ENCODE measurements around the gene NCF4. TPM values are rescaled to one million over a fixed set of nuclear protein-coding genes. Genes with fewer than 3 reads are reported as not detected.

NCF4 gene
- total RNA-seq, 1 donor from 2014 or later = not detected

DNA sequence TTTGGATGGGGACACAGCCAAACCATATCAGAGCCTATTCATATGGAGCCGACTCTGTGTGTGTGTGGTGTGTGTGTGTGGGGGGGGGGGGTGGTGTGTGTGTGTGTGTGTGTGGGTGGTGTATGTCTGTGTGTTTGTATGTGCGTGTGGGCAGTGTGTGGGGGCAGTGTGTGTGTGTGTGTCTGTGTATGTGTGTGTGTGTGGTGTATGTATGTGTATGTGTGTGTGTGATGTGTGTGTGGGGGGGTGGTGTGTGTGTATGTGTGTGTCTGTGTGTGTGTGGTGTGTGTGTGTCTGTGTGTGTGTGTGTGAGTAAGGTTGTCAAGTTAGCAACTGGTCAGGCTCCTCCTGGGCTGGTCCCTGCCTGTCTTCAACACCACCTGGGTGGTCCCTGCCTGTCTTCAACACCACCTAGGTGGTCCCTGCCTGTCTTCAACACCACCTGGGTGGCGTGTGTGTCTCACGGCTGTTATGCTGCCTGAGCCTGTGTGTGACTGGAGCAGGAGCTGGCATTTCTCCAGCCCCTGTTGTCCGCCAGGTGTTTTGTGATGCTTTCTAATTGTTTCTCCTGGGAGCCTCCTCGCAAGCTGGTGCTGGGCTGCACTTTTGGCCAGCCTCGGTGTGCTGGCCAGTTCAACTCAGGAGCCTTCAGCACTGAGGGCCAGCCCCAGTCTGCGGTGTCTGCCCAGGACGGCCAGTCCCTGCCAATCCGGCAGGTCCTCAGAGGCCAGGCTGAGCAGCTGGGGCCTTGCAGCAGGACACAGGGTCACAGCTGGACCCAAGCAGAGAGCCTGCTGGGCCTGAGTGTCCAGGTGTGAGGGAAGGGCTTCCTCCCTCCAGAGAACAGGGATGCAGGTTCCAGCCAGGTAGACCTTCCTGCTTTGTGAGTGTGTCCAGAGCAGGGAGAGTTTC lies 22.4 kb upstream of the NCF4 start:
- no peak for DNase-seq (ENCODE audit: low read depth in 2 of 2)

DNA sequence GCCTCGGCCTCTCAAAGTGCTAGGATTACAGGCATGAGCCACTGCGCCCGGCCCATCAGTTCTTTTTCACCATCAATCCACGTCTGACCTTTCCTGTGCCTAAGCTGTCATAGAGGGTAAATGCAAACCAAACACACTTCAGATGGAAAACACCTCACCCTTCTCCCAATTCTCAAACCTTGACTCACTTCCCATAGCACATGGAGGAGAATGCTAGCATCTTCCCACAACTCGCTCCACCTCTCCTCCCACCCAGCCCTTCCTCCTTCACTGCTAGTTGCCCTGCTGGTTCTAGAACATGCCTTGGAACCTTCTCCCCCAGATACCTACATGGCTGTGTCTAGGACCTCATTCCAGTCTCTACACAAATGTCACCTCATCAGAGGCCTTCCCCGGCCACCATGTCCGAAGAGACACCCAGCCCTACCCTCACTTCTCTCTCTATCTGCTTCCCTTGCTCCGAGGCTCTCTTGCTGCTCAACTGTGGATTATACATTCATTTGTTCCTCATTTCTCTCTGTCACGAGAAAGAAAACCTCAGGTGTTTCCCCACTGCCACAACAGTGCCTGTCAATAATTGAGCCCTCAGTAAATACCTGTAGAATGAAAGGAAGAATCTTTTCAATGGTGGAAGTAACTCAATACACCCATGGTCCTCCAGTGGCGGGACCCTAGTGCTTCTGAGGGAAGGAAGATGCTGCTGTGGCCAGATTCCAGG lies 21.3 kb upstream of the NCF4 start:
- DNase-seq (ENCODE audit: low read depth in 2 of 2) = peak in 1 of 2 donors; percentile 86

DNA sequence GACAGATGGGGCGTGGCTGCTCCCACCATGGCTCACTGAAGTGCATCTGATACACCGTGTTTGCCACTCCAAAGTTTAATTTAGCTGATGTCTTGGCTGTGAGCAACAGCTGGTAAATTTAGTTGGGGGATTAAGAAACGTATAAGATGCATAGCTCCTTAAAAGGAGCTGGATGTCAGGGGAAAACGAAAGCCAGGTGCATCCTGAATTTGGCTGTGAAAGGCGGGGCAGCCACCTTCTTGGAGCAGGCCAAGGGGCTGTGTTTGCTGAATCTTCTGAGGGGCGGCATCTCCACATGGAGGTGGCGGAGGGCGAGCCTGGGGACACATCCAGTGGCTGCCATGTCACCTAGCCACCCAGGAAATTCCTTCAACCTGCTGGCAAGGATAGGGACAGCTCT lies 20.7 kb upstream of the NCF4 start:
- DNase-seq (ENCODE audit: low read depth in 2 of 2) = peak in 1 of 2 donors; percentile 28

DNA sequence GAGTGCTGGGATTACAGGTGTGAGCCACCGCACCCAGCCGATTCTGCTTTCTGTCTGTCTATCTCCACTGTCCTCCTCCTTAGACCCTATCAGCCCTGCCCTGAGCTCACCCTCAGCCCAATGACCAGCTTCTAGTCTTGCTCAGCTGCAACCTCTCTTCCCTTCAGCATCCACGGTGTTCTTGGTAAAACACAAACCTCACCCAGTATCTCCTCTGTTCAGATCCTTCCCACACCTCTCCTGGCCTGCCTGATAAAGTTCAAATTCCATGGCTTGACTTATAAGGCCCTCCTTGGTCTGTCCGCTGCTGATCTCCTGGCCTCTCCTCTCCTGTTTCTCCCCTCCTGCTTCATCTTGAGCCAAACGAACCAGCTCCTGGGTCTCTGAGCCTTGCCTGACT lies 14.5 kb upstream of the NCF4 start:
- DNase-seq (ENCODE audit: low read depth in 2 of 2) = no peak

DNA sequence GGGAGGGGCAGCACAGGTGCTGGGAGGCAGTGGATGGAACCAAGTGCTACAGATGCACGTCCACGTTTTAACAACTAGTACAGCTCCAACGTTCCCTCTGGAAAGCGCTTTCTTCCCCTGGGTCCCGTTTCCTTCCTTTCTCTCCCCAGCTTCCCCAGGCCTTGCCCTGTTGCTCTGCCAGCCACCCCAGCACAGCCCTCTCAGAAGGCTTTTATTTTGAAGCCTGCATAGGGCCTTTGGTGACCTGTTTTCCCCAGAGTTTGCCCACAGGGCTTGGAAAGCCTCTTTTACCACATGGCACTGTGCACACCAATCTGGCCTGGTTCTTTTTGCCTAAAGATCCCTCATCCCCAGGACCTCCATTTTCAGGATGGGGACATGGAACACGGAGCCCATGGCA lies 13.9 kb upstream of the NCF4 start:
- no peak for DNase-seq (ENCODE audit: low read depth in 2 of 2)

DNA sequence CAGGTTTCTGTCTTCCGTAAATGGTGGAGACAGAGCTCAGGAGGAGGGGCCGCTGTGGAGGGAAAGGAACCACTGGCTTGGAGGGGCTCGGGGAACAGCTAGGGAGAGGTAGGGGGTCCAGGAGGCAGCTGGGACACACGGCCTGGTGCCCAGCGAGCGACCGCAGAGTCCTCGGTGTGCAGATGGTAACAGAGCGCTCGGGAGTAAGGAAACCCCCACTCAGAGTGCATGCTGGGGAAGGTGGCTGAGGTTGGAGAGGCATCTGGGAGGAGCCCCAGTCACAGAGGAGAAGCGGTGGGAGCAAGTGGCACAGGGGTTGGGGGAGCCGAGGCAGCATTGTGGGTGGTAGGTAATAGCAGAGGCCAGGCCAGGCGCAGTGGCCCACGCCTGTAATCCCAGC lies 10.8 kb upstream of the NCF4 start:
- DNase-seq (ENCODE audit: low read depth in 2 of 2) = no peak

DNA sequence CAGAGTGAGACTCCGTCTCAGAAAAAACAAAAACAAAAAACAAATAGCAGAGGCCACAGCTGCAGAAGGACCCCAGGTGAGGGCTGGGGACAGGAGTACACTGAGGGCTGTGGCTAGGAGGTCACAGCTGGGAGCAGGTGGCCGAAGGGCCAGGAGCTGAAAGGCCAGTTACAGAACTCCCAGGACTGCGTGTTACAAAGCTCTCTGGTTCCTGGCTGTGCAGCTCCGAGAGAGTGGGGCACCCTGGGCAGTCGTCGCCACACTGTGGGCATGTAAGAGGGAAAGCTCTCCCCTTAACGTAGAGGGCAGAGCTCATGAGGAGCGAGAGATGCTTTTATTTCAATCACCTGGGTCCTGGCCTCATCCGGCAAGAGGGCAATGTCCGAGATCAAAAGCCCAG lies 10.1 kb upstream of the NCF4 start:
- no peak for DNase-seq (ENCODE audit: low read depth in 2 of 2)

DNA sequence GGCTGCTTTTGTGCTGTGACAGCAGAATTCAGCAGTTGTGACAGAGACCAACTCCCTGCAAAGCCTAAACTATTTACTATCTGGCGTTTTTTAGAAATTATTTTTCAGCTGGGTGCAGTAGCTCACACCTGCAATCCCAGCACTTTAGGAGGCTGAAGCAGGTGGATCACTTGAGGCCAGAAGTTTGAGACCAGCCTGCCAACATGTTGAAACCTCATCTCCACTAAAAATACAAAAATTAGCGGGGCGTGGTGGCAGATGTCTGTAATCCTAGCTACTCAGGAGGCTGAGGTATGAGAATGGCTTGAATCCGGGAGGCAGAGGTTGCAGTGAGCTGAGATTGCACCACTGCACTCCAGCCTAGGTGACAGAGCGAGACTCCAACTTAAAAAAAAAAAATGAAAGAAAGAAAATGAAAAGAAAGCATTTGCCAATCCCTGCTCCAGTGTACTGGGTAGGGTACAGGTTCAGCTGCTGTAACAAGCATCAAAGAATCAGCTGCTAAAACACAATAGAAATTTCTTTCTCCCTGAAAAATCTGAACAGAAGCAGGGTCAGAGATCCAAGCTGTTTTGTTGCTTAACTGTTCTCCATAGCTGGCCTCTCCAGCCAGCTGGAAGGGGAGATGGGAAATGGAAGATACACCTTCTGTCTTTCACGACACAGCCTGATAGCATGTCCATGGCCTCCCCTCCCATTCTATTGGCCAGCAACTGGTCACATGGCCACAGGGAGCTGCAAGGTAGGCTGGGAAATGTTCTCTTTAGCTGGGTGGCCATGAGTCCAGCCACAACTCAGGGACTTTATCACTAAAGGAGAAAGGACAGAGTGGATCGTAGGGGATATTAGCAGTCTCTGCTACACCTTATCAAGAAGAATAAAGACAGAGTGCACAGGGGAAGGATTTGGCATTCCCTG lies 8.5 kb upstream of the NCF4 start:
- DNase-seq (ENCODE audit: low read depth in 2 of 2) = no peak

DNA sequence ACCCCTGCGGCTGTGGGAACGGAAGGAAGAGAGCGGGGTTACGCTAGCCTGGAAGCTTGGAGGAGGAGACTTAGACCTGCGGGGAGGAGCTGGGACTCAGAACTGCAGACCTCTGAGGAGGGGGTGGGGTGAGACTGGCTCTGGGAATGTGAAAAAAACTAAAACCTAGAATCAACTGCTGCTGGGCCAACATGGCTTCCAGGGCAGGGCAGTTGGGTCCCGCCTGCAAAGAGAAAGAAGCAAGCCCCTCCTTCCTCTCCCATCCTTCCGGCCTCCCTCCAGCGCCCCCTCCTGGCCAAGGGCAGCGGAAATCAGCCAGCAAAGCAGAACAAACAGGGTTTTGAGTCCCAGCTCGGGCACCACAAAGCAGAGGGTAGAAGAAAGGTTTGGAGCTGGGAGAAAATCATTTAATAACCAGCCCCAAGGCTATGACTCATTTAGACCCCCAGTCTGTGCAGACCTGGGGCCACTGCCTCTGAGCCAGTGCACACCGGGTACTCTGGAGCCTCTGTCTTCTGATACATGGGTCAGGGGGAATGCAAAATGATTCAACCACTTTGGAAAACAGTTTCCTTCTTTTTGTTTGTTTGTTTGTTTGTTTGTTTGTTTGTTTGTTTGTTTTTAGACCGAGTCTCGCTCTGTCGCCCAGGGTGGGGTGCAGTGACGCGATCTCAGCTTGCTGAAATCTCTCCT lies 7.3 kb upstream of the NCF4 start:
- DNase-seq (ENCODE audit: low read depth in 2 of 2) = peak; percentile 55 to 71

DNA sequence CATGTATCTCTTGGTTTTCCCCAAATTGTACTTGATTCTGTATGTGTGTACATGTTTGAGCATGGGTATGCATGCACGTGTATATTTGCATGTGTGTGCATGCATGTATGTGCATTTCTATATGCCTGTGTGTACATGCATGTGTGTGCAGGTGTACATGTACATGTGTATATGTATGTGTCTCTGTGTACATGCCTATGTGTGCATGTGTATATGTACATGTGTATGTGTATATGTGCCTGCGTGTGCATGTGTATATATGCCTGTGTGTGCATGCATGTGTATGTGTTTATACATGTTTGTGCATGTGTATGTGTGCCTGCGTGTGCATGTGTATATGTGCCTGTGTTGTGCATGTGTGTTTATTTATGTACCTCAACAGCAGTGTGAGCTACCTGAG lies 5.3 kb upstream of the NCF4 start:
- DNase-seq (ENCODE audit: low read depth in 2 of 2) = no peak

DNA sequence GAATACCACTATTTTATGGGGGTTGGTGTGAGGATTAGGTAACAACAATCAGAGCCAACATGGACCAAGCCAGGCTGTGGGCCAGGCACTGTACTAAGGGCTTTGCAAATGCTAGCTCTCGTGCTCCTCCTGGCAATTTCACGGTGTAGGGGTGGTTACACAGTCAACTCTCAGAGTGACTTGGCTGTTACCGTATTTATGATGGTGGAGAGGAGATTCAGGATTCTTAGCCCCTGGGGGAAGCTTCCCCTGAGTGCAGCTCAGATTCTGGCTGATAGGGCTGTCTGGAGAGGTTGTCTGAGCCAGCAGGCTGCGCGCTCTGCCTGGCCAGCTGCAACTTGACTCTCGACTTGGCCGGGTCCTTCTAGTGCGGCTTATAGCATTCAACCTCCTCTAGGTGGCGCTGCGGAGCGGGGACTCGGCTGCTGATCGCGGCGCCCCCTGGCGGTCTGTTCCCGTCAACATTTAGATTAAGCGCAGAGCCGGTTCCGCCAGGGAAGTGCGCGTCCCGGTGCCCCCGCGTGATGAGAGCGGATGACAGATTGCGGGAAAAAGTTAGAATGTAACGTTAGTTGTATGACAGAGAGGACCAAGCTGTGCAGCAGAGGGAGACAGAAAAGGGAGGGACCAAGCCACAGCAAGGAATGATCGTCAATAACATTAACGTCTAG lies 4.5 kb upstream of the NCF4 start:
- DNase-seq (ENCODE audit: low read depth in 2 of 2) = peak; percentile 85 to 88

DNA sequence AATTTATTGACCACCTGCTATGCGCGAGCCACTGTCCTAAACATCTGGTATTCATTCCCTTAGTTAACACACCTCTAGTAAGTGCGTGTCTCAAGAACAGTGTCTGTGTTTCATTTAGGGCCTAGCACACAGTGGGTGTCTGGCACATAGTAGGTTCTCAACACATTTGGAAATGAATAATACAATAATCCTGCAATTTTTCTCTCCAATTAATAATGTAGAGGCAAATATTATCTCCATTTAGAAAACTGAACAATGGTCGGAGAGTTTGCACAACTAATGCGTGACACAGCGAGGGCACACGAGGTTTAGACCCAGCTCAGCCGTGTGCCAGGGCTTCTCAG lies 4.0 kb upstream of the NCF4 start:
- DNase-seq (ENCODE audit: low read depth in 2 of 2) = no peak

DNA sequence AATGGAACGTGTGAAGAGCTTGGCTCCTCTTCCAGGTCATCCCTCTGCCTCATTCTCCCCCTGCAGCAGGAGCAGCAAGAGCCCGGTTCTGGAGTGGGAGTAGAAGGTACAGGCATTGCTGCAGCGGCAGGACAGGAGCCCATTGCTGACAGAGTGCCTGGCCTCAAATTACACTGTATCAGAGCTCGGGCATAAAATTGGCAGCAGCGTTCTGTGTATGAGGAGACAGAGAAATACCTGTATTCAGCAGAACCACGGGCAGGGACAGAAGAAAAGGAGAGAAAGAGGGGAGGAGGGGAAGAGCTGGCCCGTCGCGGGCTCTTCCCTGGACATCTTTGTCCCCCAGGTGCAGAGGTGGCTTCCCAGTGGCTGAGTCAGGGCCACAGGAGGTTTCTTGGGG lies 2.6 kb upstream of the NCF4 start:
- DNase-seq (ENCODE audit: low read depth in 2 of 2) = no peak

DNA sequence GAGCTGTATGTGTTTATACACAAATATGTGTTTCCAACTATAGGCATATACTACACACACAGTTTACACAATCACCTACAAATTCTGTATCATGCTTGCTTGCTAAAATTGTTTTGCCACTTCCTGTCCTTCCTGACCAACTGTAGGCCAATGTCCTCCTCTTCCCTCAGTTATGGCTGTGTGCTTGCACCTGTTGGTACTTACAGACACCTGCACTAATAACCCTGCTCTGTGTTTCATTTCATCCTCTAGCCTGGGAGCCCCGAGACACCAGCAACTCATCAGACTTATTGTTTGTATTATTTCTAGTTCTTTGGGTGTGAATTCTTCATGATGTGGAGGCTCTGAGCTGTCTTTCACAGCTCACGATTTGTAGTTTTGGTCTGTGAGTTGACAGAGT lies 1.8 kb upstream of the NCF4 start:
- DNase-seq (ENCODE audit: low read depth in 2 of 2) = no peak

DNA sequence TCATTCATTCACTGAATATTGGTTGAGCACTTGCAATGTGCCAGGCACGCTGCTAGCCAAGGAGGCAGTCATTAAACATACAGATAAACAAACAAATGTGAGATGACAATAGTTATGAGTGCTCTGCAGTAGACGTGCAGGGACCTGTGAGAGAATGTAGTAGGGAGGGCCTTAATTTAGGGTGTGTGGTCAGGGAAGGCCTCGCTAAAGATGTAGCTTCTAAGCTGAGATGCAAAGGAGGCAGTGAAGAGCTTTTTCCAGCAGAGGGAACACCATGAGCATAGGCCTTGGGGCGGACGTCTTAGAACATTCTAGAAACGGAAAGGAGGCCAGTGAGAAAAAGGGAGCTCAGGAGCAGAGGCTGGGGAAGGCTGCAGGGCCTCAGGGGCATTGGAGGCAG lies 789 bp upstream of the NCF4 start:
- DNase-seq (ENCODE audit: low read depth in 2 of 2) = peak in 1 of 2 donors; percentile 14

DNA sequence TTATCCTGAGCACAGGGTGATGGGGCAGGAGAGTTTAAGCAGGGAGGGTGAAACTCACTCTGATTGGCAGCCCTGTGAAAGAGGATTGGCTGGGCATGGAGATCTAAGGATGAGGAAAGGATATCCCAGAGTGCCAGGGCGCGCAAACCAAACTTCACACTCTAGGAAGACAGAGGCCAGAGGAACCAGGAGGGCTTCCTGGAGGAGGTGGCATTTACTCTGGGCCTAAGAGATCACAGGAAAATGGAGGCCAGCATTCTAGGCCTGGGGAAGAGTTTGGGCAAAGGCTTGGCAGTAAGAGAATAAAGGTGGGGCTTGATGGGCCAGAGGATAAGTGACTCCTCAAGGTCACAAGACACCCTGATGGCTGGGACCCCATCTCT lies 377 bp upstream of the NCF4 start:
- no peak for DNase-seq (ENCODE audit: low read depth in 2 of 2)

DNA sequence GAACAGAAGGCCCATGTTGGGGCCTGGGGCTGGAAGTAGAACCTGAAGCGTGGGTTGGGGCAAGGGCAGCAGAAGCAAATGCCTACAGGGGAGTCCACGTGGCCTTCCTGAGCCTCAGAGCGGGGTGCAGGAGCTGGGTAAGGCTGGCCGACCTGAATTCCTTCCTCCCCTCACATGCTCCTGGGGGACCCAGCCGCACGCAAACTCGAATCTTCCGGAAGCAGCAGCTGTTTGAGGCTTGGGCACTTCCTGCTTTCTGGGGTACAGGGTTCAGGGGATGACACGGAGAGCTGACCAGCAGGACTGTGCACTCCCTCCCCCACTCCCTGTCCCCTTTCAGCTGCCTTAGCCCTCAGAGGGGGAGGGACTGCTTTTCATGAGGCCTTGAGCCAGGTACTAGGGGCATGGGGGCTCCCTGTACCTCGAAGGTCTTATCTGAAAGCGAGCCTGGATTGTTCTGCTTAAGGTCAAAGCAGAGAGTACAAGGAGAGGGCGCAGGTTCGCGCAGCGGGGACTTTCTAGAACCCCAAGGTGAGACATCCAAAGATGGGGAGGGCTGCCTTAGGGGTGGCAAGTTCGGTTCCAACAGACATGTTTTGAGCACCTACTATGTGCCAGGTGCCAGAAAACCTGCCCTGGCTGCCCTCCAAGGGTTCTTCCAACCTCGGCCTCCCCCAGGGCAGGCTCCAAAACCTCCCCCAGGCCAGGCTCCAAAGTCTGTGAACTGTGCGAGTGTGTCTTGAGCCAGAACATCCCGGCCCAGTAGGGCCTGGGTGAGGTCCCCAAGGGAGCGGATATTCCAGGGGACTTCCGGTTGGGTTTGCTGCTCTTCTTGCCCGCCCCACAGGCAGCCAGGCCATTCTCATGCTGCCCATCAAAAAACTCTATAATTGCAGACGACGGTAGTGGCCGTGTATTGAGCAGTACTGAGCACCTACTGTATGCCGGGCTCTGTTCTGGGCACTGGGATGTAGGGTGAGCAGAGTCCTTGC lies 1.7 kb downstream of the NCF4 start:
- DNase-seq (ENCODE audit: low read depth in 2 of 2) = no peak

DNA sequence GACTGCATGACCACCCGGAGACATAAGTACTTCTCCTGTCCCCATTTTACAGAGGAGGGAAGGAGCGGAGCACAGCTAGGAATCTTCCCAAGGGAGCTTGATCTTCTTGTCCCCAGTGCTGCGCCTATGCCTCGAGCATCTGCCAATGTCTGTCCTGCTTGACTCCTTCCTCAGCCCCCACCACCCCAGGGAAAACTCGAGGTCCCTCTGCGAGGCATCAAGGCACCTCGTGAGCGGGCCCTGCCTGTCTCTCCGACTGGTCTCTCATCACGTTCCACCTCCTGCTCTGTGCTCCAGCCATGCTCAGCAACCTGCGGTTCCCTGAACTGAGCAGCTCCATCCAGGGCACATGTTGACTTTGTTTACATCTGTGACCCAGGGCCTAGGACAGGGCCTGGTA lies 2.5 kb downstream of the NCF4 start:
- DNase-seq (ENCODE audit: low read depth in 2 of 2) = no peak

DNA sequence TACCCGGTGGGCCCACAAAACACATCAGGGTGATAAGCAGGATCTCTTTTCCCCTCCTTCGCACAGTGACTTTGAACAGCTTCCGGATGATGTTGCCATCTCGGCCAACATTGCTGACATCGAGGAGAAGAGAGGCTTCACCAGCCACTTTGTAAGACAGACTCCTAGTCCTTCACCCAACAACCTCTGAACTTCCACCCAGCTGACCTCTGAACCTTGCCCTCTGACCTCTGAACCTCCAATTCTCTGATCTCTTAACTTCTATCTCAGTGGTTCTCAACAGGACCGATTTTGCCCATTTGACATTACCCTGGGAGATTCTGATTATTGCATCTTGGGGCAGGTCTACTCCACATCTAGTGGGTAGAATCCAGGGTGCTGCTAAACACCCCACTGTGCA lies 3.2 kb downstream of the NCF4 start:
- no peak for DNase-seq (ENCODE audit: low read depth in 2 of 2)

Data from lung microvascular endothelial cell (primary cell).